ENCODE measurements around the gene GJC1.

Gene GJC1

DNA sequence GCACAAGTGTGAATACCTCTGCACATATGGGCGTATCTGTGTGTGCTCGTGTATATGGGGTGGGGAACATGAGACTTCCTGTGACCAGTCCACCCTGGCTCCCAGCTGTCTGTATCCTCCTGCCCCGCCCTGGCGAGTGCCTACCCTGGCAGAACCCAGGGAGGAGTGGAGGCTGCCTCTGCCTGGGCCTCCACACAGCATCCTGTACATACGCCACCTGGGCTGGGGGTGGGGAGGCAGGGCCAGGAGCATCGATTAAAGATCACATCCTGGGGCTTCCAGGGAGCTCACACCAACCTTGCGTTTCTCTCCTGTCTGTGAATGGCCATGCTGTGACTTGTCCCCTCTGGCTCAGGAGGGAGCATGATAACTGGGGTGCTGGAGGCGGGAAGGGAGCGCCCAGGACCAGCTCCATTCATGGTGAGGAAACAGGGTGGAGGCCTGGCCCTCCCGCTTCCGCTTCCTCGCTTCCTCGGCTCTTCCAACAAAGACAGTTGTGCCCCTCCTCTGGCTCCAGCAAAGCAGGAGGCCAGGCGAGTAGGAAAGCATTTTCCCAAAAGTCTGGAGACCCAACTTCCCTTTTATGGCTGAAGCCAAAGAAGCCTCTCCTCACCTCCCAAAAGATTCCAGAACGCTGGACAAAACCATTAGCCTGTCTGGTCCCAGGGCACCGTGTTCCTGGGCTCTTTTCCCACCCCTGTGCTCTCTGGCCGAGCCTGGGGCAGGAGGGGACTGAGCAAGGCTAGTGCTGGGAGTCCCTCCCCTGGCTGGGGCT lies 48.3 kb downstream of the GJC1 start:
- peak overlapping the region; percentile 39 for H3K27ac ChIP-seq (ENCODE audit: low read length)
- peaks cover 0 to 36% of the 10 kb centered on the region in 2 donors for H3K4me1 ChIP-seq (ENCODE audit: control insufficient read depth in 1 of 2, insufficient read depth in 2 of 2, low read length in 2 of 2)
- no peaks in the 10 kb centered on the region for H3K27me3 ChIP-seq (ENCODE audit: low read depth, low read length)
- peak overlapping the region in 1 of 2 donors; percentile 6 for H3K4me3 ChIP-seq (ENCODE audit: low read depth in 1 of 2, low read length in 2 of 2)
- no peaks in the 10 kb centered on the region for H3K36me3 ChIP-seq (ENCODE audit: control insufficient read depth in 1 of 2, insufficient read depth in 2 of 2, low read length in 2 of 2)
- no peaks in the 10 kb centered on the region for H3K9me3 ChIP-seq (ENCODE audit: control insufficient read depth in 1 of 2, low read length in 2 of 2)

DNA sequence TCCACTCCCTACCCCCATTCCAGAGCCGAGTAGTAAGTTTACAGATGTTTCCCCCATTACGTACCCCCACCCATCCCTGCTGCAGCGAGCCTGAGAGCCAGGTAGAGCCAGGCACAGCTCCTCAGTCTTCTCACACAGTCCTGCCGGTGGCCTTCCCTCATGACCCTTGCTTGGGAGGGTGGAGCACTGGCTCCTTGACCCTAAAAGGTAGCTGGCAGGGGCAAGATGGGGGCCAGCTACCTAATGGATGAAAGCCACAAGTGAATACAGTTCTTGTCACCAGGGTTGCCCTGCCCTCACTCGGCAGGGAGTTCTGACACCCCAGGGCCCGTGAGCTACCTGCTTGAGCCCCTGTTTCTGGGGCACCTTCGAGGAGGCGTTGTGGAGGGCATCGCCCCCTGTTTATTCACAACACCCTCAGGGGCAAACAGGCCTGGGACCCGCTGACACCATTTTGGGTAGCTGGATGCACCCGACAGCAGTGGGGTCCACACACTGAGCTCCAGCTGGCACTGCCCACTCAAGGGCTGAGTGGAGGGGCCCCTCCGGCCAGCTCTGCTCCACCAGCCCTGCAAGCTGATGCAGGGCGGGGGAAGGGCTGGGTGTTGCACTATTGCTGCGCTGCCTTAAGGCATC lies 49.1 kb downstream of the GJC1 start:
- no peaks in the 10 kb centered on the region for H3K9me3 ChIP-seq (ENCODE audit: control insufficient read depth in 1 of 2, low read length in 2 of 2)
- no peaks in the 10 kb centered on the region for H3K36me3 ChIP-seq (ENCODE audit: control insufficient read depth in 1 of 2, insufficient read depth in 2 of 2, low read length in 2 of 2)
- no peaks in the 10 kb centered on the region for H3K27me3 ChIP-seq (ENCODE audit: low read depth, low read length)
- H3K4me3 ChIP-seq (ENCODE audit: low read depth in 1 of 2, low read length in 2 of 2): no peak overlapping the region
- H3K27ac ChIP-seq (ENCODE audit: low read length): no peak overlapping the region
- H3K4me1 ChIP-seq (ENCODE audit: control insufficient read depth in 1 of 2, insufficient read depth in 2 of 2, low read length in 2 of 2): peaks cover 0 to 38% of the 10 kb centered on the region in 2 donors

DNA sequence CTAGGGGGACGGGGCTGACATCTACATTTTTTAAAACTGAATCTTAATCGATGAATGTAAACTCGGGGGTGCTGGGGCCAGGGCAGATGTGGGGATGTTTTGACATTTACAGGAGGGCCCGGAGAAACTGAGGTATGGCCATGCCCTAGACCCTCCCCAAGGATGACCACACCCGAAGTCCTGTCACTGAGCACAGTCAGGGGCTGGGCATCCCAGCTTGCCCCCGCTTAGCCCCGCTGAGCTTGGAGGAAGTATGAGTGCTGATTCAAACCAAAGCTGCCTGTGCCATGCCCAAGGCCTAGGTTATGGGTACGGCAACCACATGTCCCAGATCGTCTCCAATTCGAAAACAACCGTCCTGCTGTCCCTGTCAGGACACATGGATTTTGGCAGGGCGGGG lies 49.9 kb downstream of the GJC1 start:
- H3K27me3 ChIP-seq (ENCODE audit: low read depth, low read length): no peaks in the 10 kb centered on the region
- no peak overlapping the region for H3K27ac ChIP-seq (ENCODE audit: low read length)
- H3K9me3 ChIP-seq (ENCODE audit: control insufficient read depth in 1 of 2, low read length in 2 of 2): no peaks in the 10 kb centered on the region
- H3K4me3 ChIP-seq (ENCODE audit: low read depth in 1 of 2, low read length in 2 of 2): no peak overlapping the region
- peaks cover 0 to 42% of the 10 kb centered on the region in 2 donors for H3K4me1 ChIP-seq (ENCODE audit: control insufficient read depth in 1 of 2, insufficient read depth in 2 of 2, low read length in 2 of 2)
- H3K36me3 ChIP-seq (ENCODE audit: control insufficient read depth in 1 of 2, insufficient read depth in 2 of 2, low read length in 2 of 2): no peaks in the 10 kb centered on the region

DNA sequence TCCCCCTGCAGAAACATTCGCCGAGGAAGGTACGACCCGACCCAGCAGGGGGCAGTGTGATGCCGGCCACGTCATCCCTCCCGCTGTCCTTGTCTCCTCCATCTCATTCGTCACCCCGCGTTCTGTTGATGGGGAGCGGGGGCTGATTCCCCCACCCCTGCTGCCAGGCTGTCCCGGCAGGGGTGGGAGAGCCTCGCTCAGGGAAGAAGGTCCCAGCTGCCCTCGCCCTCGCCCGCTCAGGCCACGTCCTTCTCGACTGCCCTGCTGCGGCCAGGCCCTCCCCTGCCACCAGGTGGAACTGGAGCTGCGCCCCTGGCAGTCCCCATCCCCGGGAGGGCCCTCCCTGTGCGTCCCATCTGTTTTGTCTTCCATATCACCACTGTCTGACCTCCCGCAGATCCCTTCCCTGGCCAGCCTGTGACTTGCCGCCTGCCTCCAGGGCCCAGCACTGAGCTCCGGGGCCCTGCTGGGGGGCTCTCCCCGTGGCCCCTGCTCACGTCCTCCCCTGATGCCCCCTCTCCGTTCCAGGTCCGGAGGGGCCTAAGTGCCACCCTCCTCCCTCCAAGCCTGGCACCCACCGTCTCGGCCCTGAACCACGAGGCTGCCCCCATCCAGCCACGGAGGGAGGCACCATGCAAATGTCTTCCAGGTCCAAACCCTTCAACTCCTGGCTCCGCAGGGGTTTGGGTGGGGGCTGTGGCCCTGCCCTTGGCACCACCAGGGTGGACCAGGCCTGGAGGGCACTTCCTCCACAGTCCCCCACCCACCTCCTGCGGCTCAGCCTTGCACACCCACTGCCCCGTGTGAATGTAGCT lies 50.7 kb downstream of the GJC1 start:
- Histone ChIP-seq H3K27ac (ENCODE audit: low read length) (no peak overlapping the region), H3K36me3 (ENCODE audit: control insufficient read depth in 1 of 2, insufficient read depth in 2 of 2, low read length in 2 of 2) (no peaks in the 10 kb centered on the region), H3K4me3 (ENCODE audit: low read depth in 1 of 2, low read length in 2 of 2) (peak overlapping the region in 1 of 2 donors; percentile 51), H3K4me1 (ENCODE audit: control insufficient read depth in 1 of 2, insufficient read depth in 2 of 2, low read length in 2 of 2) (peaks cover 0 to 46% of the 10 kb centered on the region in 2 donors), H3K27me3 (ENCODE audit: low read depth, low read length) (no peaks in the 10 kb centered on the region), H3K9me3 (ENCODE audit: control insufficient read depth in 1 of 2, low read length in 2 of 2) (no peaks in the 10 kb centered on the region)

DNA sequence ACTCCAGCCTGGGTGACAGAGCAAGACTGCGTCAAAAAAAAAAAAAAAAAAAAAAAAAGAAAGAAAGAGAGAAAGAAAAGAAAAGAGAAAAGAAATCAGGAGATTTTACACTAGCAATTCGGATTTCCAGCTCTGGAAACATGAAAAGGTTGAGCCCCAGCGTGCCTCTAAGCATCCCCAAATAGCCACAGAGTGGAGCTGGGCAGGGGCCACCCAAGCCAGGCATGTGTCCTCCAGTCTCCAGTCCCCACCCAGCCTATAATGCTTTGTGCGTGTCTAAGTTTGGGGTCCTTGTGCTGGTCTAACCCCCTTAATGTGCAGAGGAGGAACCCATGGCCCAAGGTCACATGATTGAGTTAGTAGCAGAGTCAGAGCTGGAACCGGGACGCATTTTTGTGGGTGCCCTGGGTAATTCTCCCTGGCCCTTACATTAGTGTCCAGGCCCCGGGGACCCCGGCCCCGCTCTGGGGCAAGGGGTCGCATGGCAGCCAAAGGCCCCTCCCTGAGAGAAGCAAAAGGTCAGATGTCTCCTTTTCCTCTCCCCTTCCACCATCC lies 51.4 kb downstream of the GJC1 start:
- H3K9me3 ChIP-seq (ENCODE audit: control insufficient read depth in 1 of 2, low read length in 2 of 2): no peaks in the 10 kb centered on the region
- H3K27ac ChIP-seq (ENCODE audit: low read length): no peak overlapping the region
- H3K4me1 ChIP-seq (ENCODE audit: control insufficient read depth in 1 of 2, insufficient read depth in 2 of 2, low read length in 2 of 2): peaks cover 0 to 46% of the 10 kb centered on the region in 2 donors
- no peaks in the 10 kb centered on the region for H3K36me3 ChIP-seq (ENCODE audit: control insufficient read depth in 1 of 2, insufficient read depth in 2 of 2, low read length in 2 of 2)
- peak overlapping the region in 1 of 2 donors; percentile 51 for H3K4me3 ChIP-seq (ENCODE audit: low read depth in 1 of 2, low read length in 2 of 2)
- no peaks in the 10 kb centered on the region for H3K27me3 ChIP-seq (ENCODE audit: low read depth, low read length)

DNA sequence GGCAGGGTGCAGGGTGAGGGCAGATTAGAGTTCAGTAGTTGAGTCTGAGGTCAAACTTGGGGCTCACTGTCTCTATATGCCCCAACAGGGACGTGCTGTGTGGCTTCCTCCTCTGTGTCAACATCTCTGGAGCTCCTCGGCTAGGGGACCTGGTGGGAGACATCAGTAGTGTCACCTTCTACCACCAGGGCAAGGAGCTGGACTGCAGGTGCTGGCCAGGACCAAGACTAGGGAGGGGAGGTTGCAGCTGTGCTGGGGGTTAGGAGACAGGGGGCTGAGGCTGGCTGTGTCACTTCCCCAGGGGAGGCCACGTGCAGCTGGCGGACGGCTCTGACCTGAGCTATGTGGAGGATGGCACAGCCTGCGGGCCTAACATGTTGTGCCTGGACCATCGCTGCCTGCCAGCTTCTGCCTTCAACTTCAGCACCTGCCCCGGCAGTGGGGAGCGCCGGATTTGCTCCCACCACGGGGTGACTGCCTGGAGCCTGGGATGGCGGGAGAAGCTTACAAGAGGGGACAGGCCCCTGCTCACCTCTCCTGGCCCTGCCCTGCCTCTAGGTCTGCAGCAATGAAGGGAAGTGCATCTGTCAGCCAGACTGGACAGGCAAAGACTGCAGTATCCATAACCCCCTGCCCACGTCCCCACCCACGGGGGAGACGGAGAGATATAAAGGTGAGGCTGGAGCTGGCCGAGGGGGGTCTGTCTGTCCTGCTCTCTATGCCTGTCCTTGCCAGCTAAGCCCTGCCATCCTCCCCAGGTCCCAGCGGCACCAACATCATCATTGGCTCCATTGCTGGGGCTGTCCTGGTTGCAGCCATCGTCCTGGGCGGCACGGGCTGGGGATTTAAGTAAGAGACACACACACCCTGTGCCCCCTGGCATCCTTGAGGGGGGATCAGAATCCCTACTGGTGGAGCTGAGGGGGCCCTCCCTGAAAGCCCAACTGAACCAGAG lies 52.4 kb downstream of the GJC1 start:
- Histone ChIP-seq H3K36me3 (ENCODE audit: control insufficient read depth in 1 of 2, insufficient read depth in 2 of 2, low read length in 2 of 2) (no peaks in the 10 kb centered on the region), H3K4me1 (ENCODE audit: control insufficient read depth in 1 of 2, insufficient read depth in 2 of 2, low read length in 2 of 2) (peaks cover 0 to 42% of the 10 kb centered on the region in 2 donors), H3K4me3 (ENCODE audit: low read depth in 1 of 2, low read length in 2 of 2) (no peak overlapping the region), H3K27me3 (ENCODE audit: low read depth, low read length) (no peaks in the 10 kb centered on the region), H3K27ac (ENCODE audit: low read length) (no peak overlapping the region), H3K9me3 (ENCODE audit: control insufficient read depth in 1 of 2, low read length in 2 of 2) (no peaks in the 10 kb centered on the region)

DNA sequence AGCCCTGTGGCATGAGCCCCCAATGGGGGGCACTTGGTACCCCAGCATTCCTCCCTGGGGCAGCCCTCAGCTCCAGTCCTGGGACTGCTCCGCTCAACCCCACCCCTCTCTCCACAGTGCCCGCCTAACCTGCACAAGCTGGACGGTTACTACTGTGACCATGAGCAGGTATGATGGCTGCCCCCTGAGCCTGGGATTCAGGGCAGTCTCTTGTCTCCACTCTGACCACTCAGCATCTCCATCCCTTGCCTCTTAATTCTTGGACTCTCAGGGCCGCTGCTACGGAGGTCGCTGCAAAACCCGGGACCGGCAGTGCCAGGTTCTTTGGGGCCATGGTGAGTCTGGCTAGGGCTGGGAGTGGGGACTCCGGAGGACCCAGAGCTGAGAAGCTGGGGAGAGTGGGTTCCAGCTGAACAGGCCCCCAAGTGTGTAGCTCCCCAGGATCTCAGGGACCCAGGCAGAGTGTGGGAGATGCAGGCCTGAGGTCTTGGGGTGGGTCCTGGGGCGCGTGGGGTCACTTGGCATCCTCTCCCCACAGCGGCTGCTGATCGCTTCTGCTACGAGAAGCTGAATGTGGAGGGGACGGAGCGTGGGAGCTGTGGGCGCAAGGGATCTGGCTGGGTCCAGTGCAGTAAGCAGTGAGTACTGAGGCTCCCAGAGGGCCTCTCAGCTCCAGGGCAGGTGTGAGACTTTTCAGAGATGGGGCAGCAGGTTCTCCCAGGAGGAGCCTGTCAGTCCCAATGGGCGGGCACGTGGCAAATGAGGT lies 53.3 kb downstream of the GJC1 start:
- H3K27me3 ChIP-seq (ENCODE audit: low read depth, low read length): no peaks in the 10 kb centered on the region
- no peaks in the 10 kb centered on the region for H3K36me3 ChIP-seq (ENCODE audit: control insufficient read depth in 1 of 2, insufficient read depth in 2 of 2, low read length in 2 of 2)
- H3K9me3 ChIP-seq (ENCODE audit: control insufficient read depth in 1 of 2, low read length in 2 of 2): no peaks in the 10 kb centered on the region
- peak overlapping the region in 1 of 2 donors; percentile 89 for H3K4me3 ChIP-seq (ENCODE audit: low read depth in 1 of 2, low read length in 2 of 2)
- H3K4me1 ChIP-seq (ENCODE audit: control insufficient read depth in 1 of 2, insufficient read depth in 2 of 2, low read length in 2 of 2): peaks cover 0 to 34% of the 10 kb centered on the region in 2 donors
- no peak overlapping the region for H3K27ac ChIP-seq (ENCODE audit: low read length)

DNA sequence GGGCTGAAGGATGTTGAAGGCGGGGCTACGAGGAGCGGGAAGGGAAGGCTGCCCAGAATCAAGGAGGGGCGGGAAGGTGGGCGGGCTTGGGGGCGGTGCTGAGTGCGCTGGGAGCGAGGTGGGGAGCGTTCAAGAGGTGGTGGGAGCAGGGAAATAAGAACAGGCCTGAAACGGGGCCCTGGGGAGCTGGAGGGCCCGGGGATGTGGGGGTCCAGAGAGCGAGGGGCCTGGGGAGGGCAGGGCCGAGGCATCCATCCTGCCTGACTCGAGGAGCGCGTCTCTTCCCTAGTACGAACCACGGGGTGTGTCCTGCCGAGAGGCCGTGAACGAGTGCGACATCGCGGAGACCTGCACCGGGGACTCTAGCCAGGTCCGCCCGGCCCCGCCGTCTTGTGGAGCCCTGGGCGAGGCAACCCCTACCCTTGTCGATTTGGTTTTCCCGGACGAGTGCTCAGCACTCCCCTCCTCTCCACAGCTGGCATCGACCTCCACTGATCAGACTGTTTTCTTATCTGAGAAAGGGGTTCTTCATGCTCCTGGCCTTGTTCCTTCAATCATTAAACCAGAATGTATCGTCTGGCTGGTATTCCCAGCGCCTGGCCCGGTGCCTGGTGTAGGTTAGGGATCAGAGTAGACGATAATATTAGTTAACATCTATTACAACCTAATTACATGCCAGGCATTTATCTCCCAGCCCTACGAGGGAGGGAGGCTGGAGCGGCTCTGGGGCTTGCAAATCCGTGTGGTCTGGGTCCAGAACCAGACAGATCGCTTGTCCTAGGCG lies 54.1 kb downstream of the GJC1 start:
- Histone ChIP-seq H3K27ac (ENCODE audit: low read length) (no peak overlapping the region), H3K4me1 (ENCODE audit: control insufficient read depth in 1 of 2, insufficient read depth in 2 of 2, low read length in 2 of 2) (peaks cover 0 to 28% of the 10 kb centered on the region in 2 donors), H3K9me3 (ENCODE audit: control insufficient read depth in 1 of 2, low read length in 2 of 2) (no peaks in the 10 kb centered on the region), H3K36me3 (ENCODE audit: control insufficient read depth in 1 of 2, insufficient read depth in 2 of 2, low read length in 2 of 2) (no peaks in the 10 kb centered on the region), H3K4me3 (ENCODE audit: low read depth in 1 of 2, low read length in 2 of 2) (peak overlapping the region; percentile 65 to 89), H3K27me3 (ENCODE audit: low read depth, low read length) (no peaks in the 10 kb centered on the region)

DNA sequence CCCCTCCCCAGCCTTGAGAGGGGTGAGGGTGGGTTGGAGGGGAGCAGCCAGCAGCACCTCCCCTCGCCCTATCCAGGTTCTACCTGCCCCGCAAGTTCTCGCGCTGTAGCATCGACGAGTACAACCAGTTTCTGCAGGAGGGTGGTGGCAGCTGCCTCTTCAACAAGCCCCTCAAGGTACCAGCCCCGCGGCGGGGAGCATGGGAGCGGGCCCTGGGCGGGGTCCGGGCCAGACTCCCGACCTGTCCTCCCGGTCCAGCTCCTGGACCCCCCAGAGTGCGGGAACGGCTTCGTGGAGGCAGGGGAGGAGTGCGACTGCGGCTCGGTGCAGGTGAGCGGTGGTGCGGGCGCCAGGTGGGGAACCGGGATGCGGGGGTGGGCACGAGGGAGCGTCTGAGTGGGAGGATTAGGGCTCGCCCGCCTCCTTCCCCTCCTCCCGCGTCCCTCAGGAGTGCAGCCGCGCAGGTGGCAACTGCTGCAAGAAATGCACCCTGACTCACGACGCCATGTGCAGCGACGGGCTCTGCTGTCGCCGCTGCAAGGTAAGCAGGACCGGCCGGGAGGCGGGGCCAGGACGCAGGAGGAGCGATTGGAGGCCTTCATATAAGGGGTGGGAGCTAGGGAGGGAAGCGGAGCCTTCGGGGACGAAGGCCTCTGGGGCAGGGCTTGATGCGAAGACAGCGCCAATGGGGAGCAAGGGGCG lies 54.8 kb downstream of the GJC1 start:
- no peaks in the 10 kb centered on the region for H3K27me3 ChIP-seq (ENCODE audit: low read depth, low read length)
- peak overlapping the region; percentile 65 to 89 for H3K4me3 ChIP-seq (ENCODE audit: low read depth in 1 of 2, low read length in 2 of 2)
- no peaks in the 10 kb centered on the region for H3K36me3 ChIP-seq (ENCODE audit: control insufficient read depth in 1 of 2, insufficient read depth in 2 of 2, low read length in 2 of 2)
- no peaks in the 10 kb centered on the region for H3K9me3 ChIP-seq (ENCODE audit: control insufficient read depth in 1 of 2, low read length in 2 of 2)
- no peak overlapping the region for H3K27ac ChIP-seq (ENCODE audit: low read length)
- peaks cover 0 to 28% of the 10 kb centered on the region in 2 donors for H3K4me1 ChIP-seq (ENCODE audit: control insufficient read depth in 1 of 2, insufficient read depth in 2 of 2, low read length in 2 of 2)

All from muscle layer of duodenum (tissue), 2 donors.